EL (cell line): ENCODE measurements around the gene PDGFC.

Source experiments
- DNase-seq: peaks from one replicate; pipeline ENCODE4 v3.0.0-alpha.2; 2016

Gene PDGFC

DNA sequence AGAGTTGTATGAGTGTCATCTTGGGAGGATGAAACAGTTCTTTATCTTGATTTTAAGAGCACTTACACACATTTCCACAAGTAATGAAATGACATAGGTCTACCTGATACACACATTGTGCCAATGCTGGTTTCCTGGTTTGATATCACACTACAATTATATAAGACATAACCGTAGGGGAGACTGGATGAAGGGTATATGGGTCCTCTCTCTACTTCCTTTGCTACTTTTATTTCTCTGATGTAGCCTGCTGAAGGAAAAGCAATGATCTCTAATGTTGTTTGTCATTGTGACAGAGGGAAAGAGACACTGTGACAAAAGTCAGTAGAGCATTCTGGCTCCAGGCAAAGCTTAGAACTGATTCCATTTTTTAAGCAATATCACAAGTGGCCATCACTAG is 238.0 kb downstream of the PDGFC start:
- DNase-seq, result no peak

- no peak for DNase-seq
Measured at GRCh38 chr4:156732634-156733033, 239.0 kb downstream of the PDGFC start.

- no peak for DNase-seq
Measured at GRCh38 chr4:156729416-156729815, 242.2 kb downstream of the PDGFC start.

GRCh38 chr4:156725257-156725656 is 246.3 kb downstream of the PDGFC start:
- no peak for DNase-seq

DNA sequence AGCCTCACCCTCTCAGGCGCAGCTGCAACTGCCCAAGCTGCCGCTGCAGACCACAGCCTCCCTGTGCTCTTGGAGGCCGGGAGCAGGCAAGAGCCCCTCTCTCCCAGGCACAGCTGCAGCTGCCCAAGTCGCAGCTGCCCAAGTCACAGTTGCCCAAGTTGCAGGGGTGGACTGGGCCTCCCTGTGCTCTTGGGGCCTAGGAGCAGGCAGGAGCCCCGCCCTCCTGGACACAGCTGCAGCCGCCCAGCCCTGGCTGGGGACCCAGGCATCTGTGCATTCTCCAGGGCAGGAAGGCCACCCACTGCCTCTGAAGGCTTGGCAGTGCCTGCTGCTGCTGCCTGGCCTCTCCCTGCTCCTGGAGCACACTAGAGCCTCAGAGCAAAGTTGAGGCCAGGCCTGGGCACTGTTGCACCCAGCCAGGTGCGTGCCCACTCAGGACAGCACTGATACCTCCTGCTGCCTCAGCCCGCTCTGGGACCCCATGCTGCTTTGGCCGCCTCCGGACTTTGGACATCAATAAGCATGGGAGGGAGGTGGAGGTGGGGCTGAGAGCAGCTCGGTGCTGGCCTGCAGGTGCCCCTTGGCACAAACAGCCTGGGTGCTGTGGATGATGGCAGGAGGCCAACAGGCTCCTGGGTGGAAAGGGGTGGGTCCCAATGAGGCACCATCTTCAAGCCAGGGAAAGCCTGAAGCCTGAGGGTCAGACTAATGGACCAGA is 247.5 kb downstream of the PDGFC start:
- DNase-seq, result no peak

DNA sequence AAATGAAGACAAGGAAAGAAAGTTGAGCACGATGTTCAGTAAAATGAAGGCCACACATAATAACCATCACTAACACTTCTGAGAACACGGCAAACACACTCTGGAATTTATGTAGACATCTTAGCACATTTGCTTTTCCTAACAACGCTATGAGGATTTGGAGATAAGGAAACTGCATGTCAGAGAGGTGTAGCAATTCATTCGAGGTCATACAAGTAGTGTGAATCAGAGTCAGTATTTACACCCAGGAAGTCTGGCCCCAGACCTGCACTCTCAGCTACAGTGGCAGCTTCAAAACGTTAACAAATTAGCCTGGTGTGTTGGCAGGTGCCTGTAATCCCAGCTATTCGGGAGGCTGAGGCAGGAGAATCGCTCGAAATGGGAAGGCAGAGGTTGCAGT is 253.4 kb downstream of the PDGFC start:
- DNase-seq, result no peak

DNA sequence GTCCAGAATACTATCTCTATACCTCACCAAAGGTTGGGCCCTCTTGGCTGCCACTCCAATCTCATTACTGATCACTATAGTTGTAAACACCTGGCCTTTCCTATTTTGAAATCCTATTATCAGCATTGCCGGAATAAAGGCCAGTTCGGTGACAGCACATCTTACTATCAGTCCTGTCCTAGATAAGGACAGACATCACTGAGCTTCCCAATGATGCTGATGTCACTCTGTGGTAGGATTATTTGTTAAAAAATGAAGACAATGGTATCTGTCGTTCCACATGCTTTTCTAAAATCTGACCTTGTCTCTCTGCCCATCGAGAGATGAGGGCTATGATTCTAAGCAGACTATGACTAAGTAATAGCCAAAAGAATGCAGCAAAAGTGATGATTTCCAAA is 260.4 kb downstream of the PDGFC start:
- no peak for DNase-seq
